GM12874 (cell line): ENCODE results near the gene STXBP3.

Experiments
- CTCF ChIP-seq: IDR thresholded peaks from 2 replicates; pipeline ENCODE4 v1.5.1; 2011; ENCODE audit warnings: low read depth, mild to moderate bottlenecking, control low read depth, low read length, moderate library complexity; ENCODE audit not compliant: insufficient read depth

The STXBP3 gene

GRCh38 chr1:108848806-108849205 lies 102.3 kb downstream of the STXBP3 start:
- no peak for TF ChIP-seq CTCF

- no peak for TF ChIP-seq CTCF
Measured at GRCh38 chr1:108850929-108851328, 104.5 kb downstream of the STXBP3 start.

GRCh38 chr1:108851567-108851966 lies 105.1 kb downstream of the STXBP3 start:
- no peak for TF ChIP-seq CTCF

GRCh38 chr1:108852221-108852975 lies 105.9 kb downstream of the STXBP3 start:
- TF ChIP-seq CTCF: no peak

GRCh38 chr1:108854221-108855019 lies 107.9 kb downstream of the STXBP3 start:
- no peak for TF ChIP-seq CTCF

GRCh38 chr1:108856994-108857393 lies 110.5 kb downstream of the STXBP3 start, which contains the start of gene AKNAD1:
TSS of gene AKNAD1 (minus strand) at chr1:108857094. CDS start at chr1:108852664, 4,430 bp downstream.
- TF ChIP-seq CTCF: no peak

- TF ChIP-seq CTCF: no peak
Measured at GRCh38 chr1:108858230-108858950, 111.9 kb downstream of the STXBP3 start.
